Heart left ventricle (tissue), 13 donors: ENCODE data around the gene THAP4.

Experiments
- POLR2A ChIP-seq, 2 donors: fragments of 450-650 bp; IDR thresholded peaks; one replicate each; pipeline ENCODE4 v1.6.1; 2017; ENCODE audit warnings: antibody characterized with exemption in 2 of 2, mild to moderate bottlenecking in 2 of 2, moderate library complexity in 2 of 2
- TF ChIP-seq, protein P1 (sequence below), 12 donors: fragments of 200-600 bp; sonication (generic) in 4 of 12; IDR thresholded peaks; one replicate each; pipeline versions ENCODE4 v1.5.0 to v1.8.0; 2018 to 2022; ENCODE audit warnings: antibody characterized with exemption in 12 of 12, mild to moderate bottlenecking in 5 of 12
- donor health status: ischemic (EF 13 %, LVEDD 7.1; RV severe dilation, severe dysfunction).
- donor health status: DM: no; HTN: yes; CAD: no.
- donor health status: DM: no; HTN: no; CAD: no.
- donor health status: ischemic (EF 25% LVEDD 6.9; RV normal size, moderate dysfunction).
- donor health status: ischemic (EF 25% LVEDD 5.7; RV mildly dilated, moderate dysfunction).
- donor health status: ischemic (EF 35%, LVEDD 5.7; RV mildly dilated, moderate dysfunction).
- donor health status: nonischemic (EF 11% LVEDD 7.7; RV severe dilation, severe dysfunction).
- donor health status: DM: yes; HTN: yes; CAD: no.
- donor health status: PGD.
- donor health status: ischemic (EF 29% LVEDD 5.4; RV normal size, mild dysfunction).
- donor health status: nonischemic (EF 23%, LVEDD 6.1; RV moderate dilation, normal function).

DNA sequence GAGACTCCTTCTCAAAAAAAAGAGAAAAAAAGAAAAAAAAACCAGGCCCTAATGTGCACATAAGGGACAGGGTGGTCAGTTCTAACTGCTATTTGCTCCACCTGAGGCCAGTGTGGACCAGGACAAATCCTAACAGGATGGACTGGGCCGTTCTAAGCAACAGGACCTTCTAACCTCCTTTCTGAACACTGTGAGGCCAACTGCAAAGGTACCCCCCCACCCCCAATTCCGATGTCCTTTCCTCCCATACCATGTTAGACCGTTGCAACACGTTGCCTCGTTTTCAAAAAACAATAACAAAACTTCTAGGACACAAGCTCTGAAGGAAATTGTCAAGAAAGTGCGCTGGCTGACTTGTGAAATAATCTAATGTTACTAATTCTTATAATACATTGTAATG lies 1.2 kb downstream of the THAP4 start:
- TF ChIP-seq, protein P1, sequence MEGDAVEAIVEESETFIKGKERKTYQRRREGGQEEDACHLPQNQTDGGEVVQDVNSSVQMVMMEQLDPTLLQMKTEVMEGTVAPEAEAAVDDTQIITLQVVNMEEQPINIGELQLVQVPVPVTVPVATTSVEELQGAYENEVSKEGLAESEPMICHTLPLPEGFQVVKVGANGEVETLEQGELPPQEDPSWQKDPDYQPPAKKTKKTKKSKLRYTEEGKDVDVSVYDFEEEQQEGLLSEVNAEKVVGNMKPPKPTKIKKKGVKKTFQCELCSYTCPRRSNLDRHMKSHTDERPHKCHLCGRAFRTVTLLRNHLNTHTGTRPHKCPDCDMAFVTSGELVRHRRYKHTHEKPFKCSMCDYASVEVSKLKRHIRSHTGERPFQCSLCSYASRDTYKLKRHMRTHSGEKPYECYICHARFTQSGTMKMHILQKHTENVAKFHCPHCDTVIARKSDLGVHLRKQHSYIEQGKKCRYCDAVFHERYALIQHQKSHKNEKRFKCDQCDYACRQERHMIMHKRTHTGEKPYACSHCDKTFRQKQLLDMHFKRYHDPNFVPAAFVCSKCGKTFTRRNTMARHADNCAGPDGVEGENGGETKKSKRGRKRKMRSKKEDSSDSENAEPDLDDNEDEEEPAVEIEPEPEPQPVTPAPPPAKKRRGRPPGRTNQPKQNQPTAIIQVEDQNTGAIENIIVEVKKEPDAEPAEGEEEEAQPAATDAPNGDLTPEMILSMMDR (IDR thresholded peaks at IDR 0.05), result no peak
- no peak for TF ChIP-seq POLR2A (IDR thresholded peaks at IDR 0.05)
